Bronchial epithelial cell (primary cell): Measurements from ENCODE around the gene MLLT6. TPM values are rescaled to one million over a fixed set of nuclear protein-coding genes. Genes with fewer than 3 reads are reported as not detected.

Experiments
- DNase-seq: peaks from one replicate; pipeline ENCODE4 v3.0.0-alpha.2; 2010; ENCODE audit warnings: low read depth
- FAIRE-seq: peaks from 2 replicates; lab custom pipeline; 2011; peaks lifted over from hg19 to GRCh38; lab: Jason Lieb, UNC
- H3K27me3 ChIP-seq: 2 replicates; pipeline ENCODE4 v1.5.1; 2011; ENCODE audit warnings: low read length; ENCODE audit not compliant: control insufficient read depth, insufficient read depth
- H3K36me3 ChIP-seq: 2 replicates; pipeline ENCODE4 v1.5.1; 2011; ENCODE audit warnings: low read length; ENCODE audit not compliant: control insufficient read depth, insufficient read depth
- H3K4me3 ChIP-seq: 2 replicates; pipeline ENCODE4 v1.5.1; 2011; ENCODE audit warnings: mild to moderate bottlenecking, low read depth, low read length, control low read depth
- total RNA-seq: library from RNA; depleted of rRNA; stranded (reverse); fragments of >200 nt; gene quantifications from 2 replicates; pipeline ENCODE4 v1.2.1, GENCODE V29; 2014
- TF ChIP-seq, protein P1 (sequence below): IDR thresholded peaks from 2 replicates; pipeline ENCODE4 v1.5.1; 2011; ENCODE audit warnings: mild to moderate bottlenecking, moderate library complexity, low read length, control low read depth, inconsistent platforms; ENCODE audit not compliant: insufficient read depth, severe bottlenecking

The MLLT6 gene
- total RNA-seq, 1 donor from 2014 or later, result 10.8 TPM

DNA sequence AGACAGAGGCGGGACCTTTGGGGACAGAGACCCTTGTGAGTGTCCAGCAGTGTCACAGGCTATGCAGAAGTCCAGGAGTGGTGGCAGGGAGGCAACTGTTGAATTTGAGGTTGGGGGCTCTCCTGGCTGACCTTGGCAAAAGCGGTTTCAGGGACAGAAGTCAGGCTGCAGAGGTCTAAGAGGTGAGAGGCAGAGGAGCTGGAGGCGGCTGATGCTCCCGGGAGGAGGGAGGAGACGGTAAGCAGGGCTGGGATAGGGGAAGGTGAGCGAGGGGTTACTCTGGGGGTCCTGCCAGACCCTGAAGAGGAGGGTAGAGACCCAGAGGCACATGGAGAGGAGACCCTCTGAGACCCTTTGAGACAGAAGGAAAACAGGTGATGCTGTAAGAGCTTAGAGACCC is 35.6 kb upstream of the MLLT6 start:
- no peak overlapping the region for H3K4me3 ChIP-seq
- TF ChIP-seq, protein P1, sequence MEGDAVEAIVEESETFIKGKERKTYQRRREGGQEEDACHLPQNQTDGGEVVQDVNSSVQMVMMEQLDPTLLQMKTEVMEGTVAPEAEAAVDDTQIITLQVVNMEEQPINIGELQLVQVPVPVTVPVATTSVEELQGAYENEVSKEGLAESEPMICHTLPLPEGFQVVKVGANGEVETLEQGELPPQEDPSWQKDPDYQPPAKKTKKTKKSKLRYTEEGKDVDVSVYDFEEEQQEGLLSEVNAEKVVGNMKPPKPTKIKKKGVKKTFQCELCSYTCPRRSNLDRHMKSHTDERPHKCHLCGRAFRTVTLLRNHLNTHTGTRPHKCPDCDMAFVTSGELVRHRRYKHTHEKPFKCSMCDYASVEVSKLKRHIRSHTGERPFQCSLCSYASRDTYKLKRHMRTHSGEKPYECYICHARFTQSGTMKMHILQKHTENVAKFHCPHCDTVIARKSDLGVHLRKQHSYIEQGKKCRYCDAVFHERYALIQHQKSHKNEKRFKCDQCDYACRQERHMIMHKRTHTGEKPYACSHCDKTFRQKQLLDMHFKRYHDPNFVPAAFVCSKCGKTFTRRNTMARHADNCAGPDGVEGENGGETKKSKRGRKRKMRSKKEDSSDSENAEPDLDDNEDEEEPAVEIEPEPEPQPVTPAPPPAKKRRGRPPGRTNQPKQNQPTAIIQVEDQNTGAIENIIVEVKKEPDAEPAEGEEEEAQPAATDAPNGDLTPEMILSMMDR, result no peak
- peaks cover 21% of the 10 kb centered on the region for H3K27me3 ChIP-seq
- FAIRE-seq (no peak), DNase-seq (no peak)
- H3K36me3 ChIP-seq, result no peaks in the 10 kb centered on the region

DNA sequence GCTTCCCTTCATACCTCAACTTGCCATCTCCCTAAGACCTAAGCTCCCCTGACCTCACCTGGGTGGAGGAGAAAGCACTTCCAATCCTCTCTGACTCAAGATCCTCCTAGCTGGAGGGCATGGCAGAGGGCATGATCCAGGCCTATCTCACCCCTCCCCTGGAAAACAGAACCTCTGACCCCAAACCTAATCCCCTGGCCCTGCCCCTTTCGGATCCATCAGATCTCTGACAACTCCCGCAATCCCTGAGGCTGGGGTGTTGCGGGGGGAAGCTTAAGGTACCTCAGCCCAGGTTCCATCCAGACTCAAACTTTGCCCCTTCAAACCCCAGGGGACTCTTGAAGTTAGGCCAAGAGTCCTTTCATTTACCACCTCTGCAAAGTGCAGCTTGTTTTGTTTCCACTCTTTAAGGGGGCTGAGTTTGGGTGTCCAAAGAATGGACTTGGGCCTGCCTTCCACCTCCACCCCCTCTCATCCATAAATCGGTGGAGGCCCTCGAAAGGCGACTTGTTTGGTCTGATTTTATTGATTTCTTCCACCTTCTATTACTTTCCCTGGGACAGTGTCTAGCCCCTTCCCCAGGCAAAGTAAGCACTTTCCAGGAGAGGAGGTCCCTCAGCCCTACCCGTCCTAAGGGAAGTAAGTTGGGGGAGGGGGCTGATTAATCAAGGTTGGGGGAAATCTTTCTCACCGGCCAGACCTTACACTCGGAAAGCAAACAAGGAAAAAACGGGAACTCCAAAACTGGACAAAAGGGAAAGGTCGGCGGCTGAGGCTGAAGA is 32.9 kb upstream of the MLLT6 start:
- TF ChIP-seq, protein P1, result no peak
- DNase-seq, result peak; percentile 25
- peaks cover 21% of the 10 kb centered on the region for H3K27me3 ChIP-seq
- FAIRE-seq, result no peak
- no peaks in the 10 kb centered on the region for H3K36me3 ChIP-seq
- no peak overlapping the region for H3K4me3 ChIP-seq

DNA sequence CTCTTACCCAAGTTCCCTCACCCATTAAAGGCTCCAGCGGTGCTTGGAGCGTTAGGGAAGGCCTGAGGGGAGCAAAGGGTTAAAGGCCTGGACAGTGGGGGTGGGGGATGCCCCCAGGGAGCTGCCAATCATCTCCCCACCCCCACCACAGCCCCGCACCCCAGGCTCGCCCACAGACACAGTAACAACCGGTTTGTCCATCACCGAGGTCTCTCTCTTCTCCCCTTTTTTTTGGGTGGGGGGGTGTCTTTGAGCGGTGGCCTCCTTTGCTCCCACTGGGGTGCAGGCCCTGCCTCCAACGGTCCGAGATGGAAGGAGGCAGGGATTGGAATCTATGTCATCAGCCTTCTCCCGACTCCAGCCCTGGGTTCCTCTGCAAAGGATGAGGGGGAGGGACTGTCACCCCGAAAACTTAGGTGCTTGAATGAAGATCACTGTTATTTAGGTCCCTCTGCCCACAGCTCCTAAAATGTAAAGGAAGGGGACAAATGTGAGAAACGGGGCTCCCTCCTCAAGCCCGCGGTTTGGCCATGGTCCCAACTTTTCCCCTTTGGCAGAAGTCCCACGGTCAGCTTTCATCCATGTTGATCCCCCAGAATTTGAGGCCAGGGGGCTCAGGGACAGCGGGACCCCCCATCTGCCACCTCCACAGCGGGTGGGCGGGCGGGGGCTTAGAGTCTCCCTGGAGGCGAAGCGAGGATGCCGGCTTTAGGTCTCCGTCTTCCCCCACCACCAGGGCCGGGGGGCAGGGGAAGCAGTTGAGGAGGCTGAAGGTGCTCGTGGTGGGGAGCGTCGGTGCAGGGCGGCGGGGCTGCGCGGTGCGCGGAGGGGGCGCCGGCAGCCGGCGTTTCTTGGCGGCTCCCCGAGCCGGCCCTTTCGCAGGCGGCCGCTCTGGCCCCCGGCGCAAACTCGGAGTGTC is 32.0 kb upstream of the MLLT6 start:
- FAIRE-seq (no peak), DNase-seq (no peak)
- H3K4me3 ChIP-seq, result peak overlapping the region; percentile 53
- H3K27me3 ChIP-seq, result peaks cover 20% of the 10 kb centered on the region
- TF ChIP-seq, protein P1, result no peak
- no peaks in the 10 kb centered on the region for H3K36me3 ChIP-seq

DNA sequence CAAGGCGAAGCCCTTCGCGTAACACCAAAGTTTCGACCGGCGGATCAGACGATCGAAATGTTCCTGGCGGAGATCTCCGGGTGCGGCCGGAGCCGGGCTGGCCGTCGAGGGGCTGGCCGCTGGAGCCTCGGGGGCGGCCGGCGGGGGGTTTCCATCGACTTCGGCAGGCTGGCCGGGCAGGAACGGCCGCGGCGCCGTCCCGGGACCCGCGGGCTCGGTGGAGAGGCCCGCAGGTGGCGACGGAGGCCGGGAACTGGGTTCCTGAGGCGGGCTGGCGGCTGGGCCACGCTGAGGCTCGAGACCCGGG is 31.4 kb upstream of the MLLT6 start:
- Histone ChIP-seq H3K4me3 (peak overlapping the region; percentile 53), H3K36me3 (no peaks in the 10 kb centered on the region), H3K27me3 (peaks cover 18% of the 10 kb centered on the region)
- TF ChIP-seq, protein P1, result no peak
- FAIRE-seq (no peak), DNase-seq (no peak)

DNA sequence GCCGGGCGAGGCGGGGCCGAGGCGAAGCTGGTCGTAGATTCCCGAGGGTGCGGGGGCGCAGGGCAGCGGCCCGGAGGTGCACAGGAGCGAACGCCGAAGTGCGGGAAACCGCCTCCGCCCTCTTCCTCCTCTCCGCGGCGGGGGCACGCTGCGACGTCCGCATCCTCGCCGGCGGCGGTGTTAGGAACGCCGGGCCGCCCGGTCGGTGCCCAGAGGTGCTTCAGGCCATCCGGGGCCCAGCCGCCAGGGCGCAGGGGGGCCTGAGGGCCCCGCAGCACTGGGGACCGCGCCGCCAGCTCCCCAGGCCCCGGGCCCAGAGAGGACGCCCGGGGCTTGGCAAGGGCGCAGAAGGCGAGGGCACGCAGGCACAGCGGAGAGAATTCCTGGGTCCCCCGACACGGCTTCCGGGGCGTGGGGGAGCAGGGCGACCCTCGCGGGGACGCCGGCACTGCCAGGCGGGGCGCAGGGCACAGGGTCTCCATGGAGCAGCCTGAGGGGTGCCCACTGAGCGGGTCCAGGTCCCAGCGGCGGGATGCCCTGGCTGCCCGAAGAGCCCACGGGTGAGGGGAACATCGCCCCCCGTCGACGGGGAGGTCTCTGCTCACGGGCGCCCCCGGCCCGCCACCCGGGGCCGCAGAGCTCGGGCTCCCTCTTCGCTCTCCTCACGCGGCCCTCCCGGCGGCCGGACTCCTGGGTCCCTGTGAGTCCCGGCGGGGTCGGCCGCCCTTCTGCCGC is 30.9 kb upstream of the MLLT6 start:
- Histone ChIP-seq H3K27me3 (peaks cover 18% of the 10 kb centered on the region), H3K4me3 (peak overlapping the region; percentile 53), H3K36me3 (no peaks in the 10 kb centered on the region)
- DNase-seq (no peak), FAIRE-seq (no peak)
- TF ChIP-seq, protein P1, result peak; percentile 22
